GM12873 (cell line): Measurements from ENCODE around the gene PRKCH.

ENCODE experiments used
- TF ChIP-seq, protein P1 (sequence below): IDR thresholded peaks from 2 replicates; pipeline ENCODE4 v1.5.1; 2012; ENCODE audit warnings: low read depth, mild to moderate bottlenecking, moderate library complexity, low read length, control low read depth; ENCODE audit not compliant: insufficient read depth; ENCODE audit errors: missing control alignments

Gene PRKCH

DNA sequence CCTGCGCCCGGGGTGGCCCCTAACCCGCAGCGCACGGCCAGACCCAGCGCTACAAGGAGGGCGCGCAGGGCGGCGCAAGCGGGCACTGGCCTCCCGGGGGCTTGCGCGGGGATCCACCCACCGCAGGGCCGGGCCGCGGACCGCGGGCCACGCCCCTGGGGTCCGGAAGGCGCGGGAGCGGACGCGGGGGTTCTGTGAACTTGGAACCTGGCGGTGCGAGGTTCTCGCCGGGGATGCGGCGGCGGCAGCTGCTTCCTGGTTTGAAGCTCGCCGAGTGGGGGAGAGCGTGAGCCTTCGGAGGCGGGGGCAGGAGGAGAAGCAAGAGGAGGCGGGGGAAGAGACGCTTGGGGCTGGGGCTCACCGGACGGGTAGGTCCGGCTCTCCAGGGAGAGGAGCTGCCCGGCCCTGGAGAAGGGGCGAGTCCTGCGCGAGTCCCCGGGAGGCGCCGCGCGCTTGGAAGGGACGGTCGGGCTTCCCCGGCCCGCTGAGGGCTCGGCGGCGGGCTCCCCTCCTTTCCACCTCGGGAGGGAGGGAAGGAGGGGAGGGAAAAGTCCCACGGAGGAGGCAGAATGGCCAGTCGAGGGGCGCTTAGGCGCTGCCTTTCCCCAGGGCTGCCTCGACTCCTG, at the start of gene PRKCH:
TSS of gene PRKCH (plus strand) at position 195 of the 626 bp plus-strand sequence. CDS start 523 bp downstream, outside the sequence.
- TF ChIP-seq, protein P1, sequence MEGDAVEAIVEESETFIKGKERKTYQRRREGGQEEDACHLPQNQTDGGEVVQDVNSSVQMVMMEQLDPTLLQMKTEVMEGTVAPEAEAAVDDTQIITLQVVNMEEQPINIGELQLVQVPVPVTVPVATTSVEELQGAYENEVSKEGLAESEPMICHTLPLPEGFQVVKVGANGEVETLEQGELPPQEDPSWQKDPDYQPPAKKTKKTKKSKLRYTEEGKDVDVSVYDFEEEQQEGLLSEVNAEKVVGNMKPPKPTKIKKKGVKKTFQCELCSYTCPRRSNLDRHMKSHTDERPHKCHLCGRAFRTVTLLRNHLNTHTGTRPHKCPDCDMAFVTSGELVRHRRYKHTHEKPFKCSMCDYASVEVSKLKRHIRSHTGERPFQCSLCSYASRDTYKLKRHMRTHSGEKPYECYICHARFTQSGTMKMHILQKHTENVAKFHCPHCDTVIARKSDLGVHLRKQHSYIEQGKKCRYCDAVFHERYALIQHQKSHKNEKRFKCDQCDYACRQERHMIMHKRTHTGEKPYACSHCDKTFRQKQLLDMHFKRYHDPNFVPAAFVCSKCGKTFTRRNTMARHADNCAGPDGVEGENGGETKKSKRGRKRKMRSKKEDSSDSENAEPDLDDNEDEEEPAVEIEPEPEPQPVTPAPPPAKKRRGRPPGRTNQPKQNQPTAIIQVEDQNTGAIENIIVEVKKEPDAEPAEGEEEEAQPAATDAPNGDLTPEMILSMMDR = no peak

DNA sequence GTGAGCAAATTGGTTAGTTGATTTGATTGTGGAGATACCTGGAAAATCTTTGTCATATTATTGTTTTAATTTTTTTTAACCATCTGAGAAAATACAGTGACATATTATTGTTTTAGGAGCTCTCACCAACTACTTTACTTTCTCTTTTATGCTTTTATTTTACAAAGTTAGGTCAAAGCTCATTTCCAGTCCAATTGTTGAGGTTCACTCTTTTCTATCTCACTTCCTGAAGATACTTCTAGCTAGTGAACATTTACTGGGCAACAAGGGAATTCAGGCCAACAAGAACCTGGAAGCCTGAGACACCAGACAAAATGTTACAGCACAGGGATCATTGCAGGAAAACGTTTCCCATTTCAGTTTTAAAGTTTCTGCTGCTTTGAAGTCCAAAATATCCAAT, 44.1 kb upstream of the PRKCH start:
- TF ChIP-seq, protein P1 = no peak

DNA sequence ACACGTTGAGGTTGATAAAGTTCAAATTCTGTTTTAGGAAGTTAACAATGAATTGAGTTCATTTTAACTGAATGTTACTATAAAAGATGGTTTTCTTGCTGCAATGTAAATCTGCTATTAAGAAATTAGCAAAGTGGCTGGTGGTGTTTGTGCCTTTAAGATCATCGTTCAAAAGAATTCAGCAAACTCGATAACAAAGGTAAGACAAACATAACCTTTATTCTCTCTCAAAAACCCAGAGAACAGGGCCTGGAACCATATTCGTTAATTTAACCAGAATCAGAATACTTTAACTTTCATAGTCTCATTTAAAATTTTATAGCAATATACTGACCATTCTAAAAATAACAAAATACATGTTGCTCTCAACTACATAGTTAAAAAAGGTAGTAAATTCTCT, 43.6 kb upstream of the PRKCH start:
- TF ChIP-seq, protein P1 = no peak

DNA sequence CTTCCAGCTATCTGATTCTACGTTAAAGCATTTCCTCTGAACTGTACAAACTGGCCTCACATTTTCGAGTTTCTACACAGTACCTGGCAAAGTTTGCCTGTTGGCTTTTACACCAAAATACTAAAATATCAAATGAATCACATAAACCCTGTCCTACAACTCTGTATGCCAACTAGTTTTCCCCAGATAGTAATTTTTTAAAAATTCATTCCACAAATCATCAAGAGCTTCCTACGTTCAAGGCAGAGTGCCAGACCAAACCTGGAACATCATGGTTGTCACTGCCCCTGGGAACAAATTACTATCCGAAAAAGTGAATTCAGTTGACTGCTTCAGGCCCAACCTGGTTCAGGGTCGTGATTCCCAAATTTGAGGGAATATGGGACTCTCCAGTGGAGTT, 42.3 kb upstream of the PRKCH start:
- TF ChIP-seq, protein P1 = no peak

DNA sequence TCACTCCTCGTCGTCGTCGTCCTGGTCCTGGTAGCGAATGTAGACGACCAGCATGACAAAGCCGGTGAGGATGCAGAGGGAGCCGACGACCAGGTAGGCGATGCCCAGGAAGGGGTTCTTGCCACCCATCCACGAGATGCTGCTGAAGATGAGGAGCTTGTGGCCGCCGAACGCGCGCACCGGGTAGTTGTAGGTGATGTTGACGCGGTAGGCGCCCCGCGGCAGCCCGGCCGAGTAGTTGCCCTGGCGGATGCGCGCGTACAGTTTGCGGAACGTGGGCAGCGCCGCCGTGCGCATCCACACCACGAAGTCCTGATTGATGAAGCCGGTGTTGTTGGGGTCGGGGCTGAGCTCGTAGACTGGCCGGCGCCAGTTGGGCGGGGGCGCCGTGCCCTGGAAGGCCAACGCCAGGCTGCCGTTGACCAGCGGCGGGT, 41.3 kb upstream of the PRKCH start:
- TF ChIP-seq, protein P1 = no peak

DNA sequence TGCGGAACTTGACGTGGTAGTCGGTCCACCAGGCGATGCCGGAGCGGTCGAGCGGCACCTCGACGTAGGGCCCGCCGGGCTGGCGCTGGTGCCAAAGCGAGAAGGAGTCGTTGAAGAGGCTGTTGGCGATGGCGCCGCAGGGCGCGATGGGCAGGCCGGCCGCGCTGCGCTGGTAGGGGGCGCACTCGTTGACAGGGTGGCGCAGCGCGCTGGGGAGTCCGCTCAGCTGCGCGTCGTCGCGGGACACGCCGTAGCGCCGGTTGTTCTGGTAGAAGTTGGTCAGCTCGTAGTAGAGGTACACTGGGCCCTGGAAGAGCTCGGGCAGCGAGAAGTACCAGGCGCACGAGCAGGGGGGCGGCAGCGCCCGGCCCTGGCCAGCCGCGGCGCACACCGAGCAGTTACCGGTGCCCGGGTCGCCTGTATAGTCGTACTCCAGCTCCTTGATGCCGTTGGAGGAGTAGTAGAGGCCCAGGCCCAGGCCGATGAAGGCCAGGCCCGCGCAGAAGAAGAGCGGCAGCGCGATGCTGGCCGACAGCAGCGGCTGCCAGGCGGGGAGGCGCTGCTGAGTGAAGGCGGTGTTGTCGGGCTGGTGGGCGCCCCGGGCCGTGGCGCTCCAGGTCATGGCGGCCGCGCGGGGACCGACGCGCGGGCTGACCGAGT, 40.7 kb upstream of the PRKCH start:
- TF ChIP-seq, protein P1 = peak; percentile 10

DNA sequence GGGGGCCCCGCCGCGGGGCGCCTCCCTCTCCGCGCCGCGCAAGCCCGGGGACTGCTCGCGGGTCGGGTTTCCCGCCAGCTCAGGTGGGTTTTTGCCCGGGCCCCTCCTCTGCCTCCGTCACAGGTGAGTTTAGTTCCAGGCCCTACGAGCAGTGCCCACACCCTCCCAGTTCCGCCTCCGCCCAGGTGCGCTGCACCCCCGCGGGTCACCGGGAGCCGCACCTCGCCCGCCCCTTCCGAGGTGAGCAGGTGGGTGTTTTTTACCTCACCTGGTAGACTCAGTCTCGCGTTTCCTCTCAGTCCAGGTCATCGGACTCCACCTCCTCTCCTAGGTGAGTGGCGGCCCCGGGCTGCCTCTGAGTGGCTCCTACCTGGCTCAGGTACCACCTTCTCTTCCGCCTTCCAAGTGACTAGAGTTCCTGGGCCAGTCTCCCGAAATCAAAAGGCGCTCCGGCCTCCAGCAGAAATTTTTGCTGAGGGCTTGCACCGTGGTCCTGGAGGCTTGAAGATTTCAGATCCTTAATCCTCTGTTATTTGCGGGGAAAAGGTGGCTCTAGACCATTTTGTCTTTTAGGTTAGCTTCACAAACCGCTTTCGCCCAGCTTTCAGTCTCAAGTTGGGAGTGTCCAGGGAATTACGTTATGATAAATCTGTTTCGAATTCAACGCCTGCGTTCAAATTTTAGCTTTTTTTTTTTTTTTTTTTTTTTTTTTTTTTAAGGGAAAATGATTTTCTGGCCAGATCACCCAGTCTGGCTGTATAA, 40.0 kb upstream of the PRKCH start, which contains the start of gene TMEM30B:
TSS of gene TMEM30B (minus strand) at position 153 of the 762 bp plus-strand sequence. CDS start 191 bp downstream, outside the sequence.
- TF ChIP-seq, protein P1 = no peak
